BJ (cell line): ENCODE data around the gene LAMA3. TPM values are rescaled to one million over a fixed set of nuclear protein-coding genes. Genes with fewer than 3 reads are reported as not detected.

Source experiments
- CTCF ChIA-PET: fragments of 350-600 bp; formaldehyde crosslinking; extraction: SDS; loops from one replicate; lab custom pipeline; 2021; ENCODE audit warnings: antibody characterized with exemption, inconsistent platforms; lab: Yijun Ruan, JAX
- POLR2A ChIA-PET: fragments of 300-600 bp; sonication (Branson Sonifier 250); formaldehyde crosslinking; extraction: SDS; loops from one replicate; lab custom pipeline; 2021; ENCODE audit warnings: antibody characterized with exemption; lab: Charles Lee
- DNase-seq: peaks from one replicate; pipeline ENCODE4 v3.0.0-alpha.2; 2011; ENCODE audit warnings: low read depth
- H3K27me3 ChIP-seq: 2 replicates; pipeline ENCODE4 v1.6.0; 2011; ENCODE audit warnings: low read length; ENCODE audit not compliant: control insufficient read depth, insufficient read depth
- H3K36me3 ChIP-seq: 2 replicates; pipeline ENCODE4 v1.5.1; 2011; ENCODE audit warnings: low read length; ENCODE audit not compliant: control insufficient read depth, insufficient read depth
- H3K4me3 ChIP-seq: 2 replicates; pipeline ENCODE4 v1.5.1; 2011; ENCODE audit warnings: low read depth, mild to moderate bottlenecking, control low read depth, low read length
- polyA plus RNA-seq: library from polyadenylated mRNA; depleted of rRNA; stranded (reverse); fragments of >200 nt; gene quantifications from 2 replicates; pipeline ENCODE4 v1.2.3, GENCODE V29; 2011
- TF ChIP-seq, protein P1 (sequence below): IDR thresholded peaks from 2 replicates; pipeline ENCODE4 v1.5.1; 2011; ENCODE audit warnings: low read depth, mild to moderate bottlenecking, control low read depth, inconsistent platforms, low read length, moderate library complexity; ENCODE audit not compliant: insufficient read depth

LAMA3 gene
- polyA plus RNA-seq, 1 experiment: 5.6 TPM

DNA sequence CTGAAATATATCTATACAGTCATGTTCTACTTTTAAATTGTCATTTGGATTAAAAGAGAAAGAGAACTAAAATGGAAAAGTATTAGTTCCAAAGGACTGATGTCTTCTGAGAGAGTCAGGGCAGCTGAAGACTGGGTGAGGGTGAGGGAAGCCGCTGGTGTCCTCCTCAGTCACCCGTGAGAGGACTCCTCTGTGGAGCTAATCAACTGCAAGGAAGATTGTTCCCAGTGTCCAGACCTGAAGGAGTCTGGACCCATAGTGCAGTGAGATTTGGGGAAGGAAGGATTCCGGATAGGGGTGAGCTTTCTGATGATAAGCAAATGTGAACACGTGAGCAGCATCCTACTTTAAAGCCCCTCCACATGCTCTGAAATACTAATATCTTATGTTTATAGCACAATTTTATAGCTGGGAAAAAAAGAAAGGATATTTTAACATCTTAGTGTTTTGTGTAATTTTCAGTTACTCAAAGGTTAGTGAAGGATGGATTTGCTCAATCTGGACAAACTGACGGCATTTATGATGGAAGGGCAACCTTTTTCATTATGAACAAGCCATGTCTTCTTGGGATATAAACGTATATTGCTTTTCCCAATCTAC is 190.8 kb downstream of the LAMA3 start:
- no peak for DNase-seq
- H3K27me3 ChIP-seq: no peaks in the 10 kb centered on the region
- no peak overlapping the region for H3K4me3 ChIP-seq
- CTCF ChIA-PET: interaction anchor here (1.0 to 1.1 kb wide), 3 partner anchors 12 to 18 kb away, joined by 3 to 4 read pairs (median 3); no protein-coding TSS in a partner anchor
- TF ChIP-seq, protein P1, sequence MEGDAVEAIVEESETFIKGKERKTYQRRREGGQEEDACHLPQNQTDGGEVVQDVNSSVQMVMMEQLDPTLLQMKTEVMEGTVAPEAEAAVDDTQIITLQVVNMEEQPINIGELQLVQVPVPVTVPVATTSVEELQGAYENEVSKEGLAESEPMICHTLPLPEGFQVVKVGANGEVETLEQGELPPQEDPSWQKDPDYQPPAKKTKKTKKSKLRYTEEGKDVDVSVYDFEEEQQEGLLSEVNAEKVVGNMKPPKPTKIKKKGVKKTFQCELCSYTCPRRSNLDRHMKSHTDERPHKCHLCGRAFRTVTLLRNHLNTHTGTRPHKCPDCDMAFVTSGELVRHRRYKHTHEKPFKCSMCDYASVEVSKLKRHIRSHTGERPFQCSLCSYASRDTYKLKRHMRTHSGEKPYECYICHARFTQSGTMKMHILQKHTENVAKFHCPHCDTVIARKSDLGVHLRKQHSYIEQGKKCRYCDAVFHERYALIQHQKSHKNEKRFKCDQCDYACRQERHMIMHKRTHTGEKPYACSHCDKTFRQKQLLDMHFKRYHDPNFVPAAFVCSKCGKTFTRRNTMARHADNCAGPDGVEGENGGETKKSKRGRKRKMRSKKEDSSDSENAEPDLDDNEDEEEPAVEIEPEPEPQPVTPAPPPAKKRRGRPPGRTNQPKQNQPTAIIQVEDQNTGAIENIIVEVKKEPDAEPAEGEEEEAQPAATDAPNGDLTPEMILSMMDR: no peak
- no peaks in the 10 kb centered on the region for H3K36me3 ChIP-seq
- POLR2A ChIA-PET: no interaction called here

DNA sequence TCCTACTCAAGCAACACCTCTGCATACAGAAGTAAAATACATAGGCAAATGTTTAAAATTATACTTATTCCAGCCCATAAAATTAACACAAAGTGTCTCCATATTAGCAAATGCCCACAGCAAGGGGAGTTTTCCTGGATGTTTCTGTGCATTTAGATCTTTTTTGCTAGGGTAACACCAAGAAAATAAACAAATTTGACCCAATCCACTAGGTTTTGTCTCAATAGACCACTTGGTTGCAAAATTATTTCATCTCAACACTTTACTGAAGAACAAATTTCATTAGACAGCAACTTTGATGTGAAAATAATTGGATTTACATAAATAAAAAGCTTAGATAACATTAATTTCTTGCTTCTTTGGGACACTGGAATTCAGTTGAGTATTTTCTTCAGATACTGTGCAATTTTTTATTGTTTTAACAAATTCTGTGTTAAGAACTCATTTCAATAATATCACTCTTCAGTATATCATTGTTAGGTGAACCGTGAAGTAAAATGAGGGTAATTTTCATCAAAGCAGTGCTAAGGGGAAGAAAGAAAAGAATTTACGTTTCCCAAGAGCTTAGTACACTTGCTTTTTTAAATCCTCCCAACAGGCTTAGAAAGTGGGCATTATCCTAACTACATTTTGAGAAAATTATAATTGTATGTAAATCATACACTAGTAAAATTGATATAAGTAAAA is 191.8 kb downstream of the LAMA3 start:
- TF ChIP-seq, protein P1: no peak
- CTCF ChIA-PET: interaction anchor here (0.6 to 2.2 kb wide), 3 partner anchors 9 to 44 kb away, joined by 3 to 7 read pairs (median 3); no protein-coding TSS in a partner anchor
- Histone ChIP-seq H3K27me3 (no peaks in the 10 kb centered on the region), H3K4me3 (no peak overlapping the region), H3K36me3 (no peaks in the 10 kb centered on the region)
- no peak for DNase-seq
- POLR2A ChIA-PET: interaction anchor here (0.5 kb wide), 1 partner anchor 184 kb away, joined by 3 read pairs; no protein-coding TSS in a partner anchor

DNA sequence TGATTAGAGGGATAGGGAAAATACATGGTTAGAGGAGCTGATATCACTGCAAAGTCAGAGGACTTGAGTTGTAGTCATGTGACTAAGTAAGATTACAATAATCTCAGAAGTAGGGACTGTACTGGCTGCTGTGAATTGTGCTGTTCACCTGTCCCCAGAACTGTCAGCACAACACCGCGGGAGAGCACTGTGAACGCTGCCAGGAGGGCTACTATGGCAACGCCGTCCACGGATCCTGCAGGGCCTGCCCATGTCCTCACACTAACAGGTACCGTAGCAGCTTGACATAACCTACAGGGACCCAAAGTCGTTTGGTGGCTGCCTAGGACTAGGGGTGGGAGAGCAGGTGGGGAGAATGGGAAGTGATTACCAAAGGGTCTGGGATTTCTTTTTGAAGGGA is 192.5 kb downstream of the LAMA3 start:
- DNase-seq: no peak
- H3K27me3 ChIP-seq: no peaks in the 10 kb centered on the region
- TF ChIP-seq, protein P1: no peak
- ChIA-PET POLR2A (no interaction called here), CTCF (interaction anchor here (0.6 to 2.2 kb wide), 3 partner anchors 10 to 45 kb away, joined by 3 to 7 read pairs (median 3); no protein-coding TSS in a partner anchor)
- H3K4me3 ChIP-seq: no peak overlapping the region
- no peaks in the 10 kb centered on the region for H3K36me3 ChIP-seq

DNA sequence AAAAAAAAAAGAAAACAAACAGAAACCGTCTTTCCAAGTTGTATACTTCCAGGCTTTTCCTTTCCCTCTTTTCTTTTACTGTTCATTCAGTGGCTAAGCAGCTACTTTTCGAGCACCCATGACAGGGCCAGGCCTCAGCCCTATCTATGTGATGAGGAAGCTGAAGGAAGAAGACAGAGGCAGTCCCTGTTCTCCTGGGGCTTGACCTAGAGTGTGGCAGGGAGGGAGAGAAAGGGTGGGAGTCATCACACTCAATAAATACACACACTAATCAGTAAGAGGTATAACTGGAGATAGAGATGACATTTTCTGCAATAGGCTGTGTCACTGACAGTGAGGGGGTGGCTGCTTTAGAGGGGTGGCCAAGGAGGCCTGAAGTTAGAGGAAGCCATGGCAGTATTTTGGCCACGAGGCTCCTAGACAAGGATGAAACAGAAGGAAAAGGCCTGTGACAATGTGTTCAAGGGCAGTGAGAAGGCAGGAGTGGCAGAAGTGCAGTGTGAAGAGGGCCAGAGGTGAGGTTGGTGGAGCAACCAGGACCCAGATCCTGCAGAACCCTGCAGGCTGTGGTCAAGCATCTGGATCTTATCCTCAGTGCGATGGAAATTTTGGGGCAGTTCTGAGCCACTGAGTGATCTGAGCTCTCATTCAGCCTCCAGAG is 193.5 kb downstream of the LAMA3 start:
- DNase-seq: no peak
- ChIA-PET CTCF (interaction anchor here (0.6 to 2.2 kb wide), 4 partner anchors 14 to 143 kb away, joined by 3 to 7 read pairs (median 5); no protein-coding TSS in a partner anchor), POLR2A (no interaction called here)
- TF ChIP-seq, protein P1: no peak
- Histone ChIP-seq H3K4me3 (no peak overlapping the region), H3K36me3 (no peaks in the 10 kb centered on the region), H3K27me3 (no peaks in the 10 kb centered on the region)

DNA sequence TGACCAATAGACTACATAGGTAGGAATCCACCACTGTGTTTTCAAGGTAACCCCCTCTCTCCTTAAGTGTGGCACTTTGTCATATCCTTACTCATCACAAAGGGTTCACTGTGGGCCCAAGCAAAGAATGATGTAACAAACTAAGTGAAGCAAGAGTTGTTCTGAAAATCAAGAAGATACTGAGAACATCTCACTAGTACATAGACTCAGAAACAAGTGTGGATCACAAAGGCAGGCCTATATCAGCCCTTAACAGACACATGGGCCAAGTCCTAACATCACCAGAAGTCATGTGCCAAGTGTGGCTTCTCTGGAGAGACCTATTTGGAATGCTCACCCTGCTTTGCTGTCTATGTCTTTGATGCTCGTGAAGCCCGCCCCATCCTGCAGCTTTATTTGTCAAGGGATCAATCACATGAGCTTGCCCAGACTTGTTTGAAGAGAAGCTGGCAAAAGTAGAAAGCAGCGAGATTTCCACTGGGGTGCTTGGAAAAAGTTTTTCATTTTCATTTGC is 194.1 kb downstream of the LAMA3 start:
- TF ChIP-seq, protein P1: no peak
- ChIA-PET CTCF (interaction anchor here (0.8 to 2.2 kb wide), 3 partner anchors 14 to 35 kb away, joined by 3 to 7 read pairs (median 6); no protein-coding TSS in a partner anchor), POLR2A (no interaction called here)
- DNase-seq: no peak
- Histone ChIP-seq H3K27me3 (no peaks in the 10 kb centered on the region), H3K36me3 (no peaks in the 10 kb centered on the region), H3K4me3 (no peak overlapping the region)
